RPMI7951 (cell line): ENCODE results near the gene DICER1. TPM values are rescaled to one million over a fixed set of nuclear protein-coding genes. Genes with fewer than 3 reads are reported as not detected.

Experiments used
- DNase-seq: peaks from one replicate; pipeline ENCODE4 v3.0.0-alpha.2; 2012; ENCODE audit warnings: low read depth
- total RNA-seq: library from RNA; depleted of rRNA; stranded (reverse); fragments of >200 nt; shearing (Covaris generic); gene quantifications from 2 replicates; pipeline ENCODE4 v1.2.3, GENCODE V29; 2014

Gene DICER1
- total RNA-seq, 1 experiment from 2014 or later = 34.2 TPM

DNA sequence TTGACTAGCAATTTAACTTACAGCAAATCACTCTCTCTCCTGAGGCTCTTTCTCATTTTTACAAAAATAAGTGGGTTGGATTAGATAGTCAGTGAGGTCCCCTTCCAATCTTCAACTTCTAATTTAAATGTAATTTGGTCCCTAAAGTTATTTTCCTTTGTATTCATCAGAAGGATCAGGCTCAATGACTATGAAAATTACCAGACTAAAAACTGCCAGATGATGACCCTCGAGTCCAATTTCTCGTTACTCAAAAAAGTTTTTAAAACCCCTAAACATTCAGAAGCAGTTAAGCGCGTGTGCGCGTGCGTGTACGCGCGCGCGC is 34.7 kb downstream of the DICER1 start:
- DNase-seq = no peak

DNA sequence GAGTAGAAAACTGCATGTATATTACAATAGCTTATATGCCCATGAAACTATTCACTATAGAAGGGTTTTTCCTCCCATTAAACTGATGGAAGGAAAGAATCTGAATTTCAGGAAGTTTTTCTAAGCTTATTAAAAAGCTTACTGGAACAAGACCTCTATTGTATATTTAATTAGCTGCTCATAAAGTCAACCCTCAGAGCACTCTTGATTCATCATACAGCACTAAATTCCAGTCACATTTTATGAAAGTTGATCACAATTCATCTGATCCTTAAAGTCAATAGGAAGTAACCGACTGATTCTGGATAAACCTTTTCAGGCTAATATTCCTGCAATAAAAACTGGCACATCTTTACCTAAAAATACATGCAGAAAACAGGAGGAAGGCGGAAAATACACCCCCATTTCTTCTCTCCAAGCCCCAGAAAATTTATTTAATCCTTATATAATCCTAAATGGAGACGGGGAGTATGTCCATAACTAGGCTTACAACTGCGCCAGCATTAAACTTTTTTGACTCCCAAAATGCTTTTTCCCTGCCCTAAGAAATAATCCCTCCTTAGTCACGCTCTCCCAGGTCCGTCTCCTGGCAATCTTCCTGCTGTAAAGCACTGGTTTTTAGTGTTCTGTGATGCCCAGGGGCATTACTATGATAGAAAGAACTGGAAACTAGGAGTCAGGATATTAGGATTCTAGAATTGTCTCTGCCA is 35.3 kb downstream of the DICER1 start:
- peak; percentile 6 for DNase-seq

DNA sequence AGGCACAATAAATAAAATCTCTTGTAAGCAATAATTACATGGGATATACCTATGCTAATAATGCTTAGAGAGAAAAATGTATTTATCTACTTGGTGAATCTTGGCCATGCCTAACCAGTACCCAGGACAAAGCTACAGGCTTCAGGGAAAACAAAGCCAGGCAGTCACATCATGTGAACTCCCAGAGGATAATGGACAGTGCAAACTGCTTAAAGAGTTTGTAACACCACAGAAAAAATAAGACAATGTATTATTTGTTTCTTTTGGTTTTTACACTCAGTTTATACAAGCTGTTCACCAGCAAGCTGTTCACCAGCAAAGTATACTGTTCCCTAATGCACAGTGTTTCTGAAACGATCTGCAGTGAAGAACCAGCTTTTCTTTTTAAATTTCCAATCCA is 38.0 kb downstream of the DICER1 start:
- DNase-seq = no peak

DNA sequence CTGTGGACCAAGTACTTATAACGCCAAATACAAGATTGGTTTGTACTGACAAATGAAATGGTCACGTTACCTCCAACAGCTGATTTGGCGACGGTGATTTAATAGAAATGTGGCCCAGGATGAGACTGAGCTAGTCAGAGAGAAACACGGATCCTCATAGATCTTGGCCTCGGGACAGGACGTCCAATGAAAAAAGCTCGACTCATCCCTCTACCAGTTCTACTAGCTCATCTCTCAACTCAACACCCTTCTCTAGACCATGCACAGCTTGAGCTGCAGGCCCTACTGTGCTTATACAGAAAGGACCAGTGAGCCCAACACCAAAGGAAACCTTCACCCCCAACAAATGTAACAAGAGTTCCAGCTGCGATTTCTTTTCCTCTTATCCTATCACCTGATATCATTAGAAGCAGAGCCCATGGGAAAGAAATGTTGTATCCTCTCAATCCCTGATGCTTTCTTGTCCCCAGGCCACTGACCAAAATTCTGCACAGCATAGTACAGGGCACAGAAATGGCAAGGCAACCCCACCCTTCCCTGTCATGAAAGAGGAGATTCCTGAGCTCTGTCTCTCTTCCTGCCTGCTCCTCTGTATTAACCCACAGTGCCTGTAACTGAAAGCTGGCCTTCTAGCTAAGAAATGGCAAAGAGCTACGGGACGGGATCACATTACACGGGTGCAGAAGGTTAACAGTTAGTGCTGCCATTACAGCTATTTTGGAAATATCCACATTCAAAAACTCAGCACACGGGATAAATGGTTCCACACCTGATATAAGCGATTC is 39.2 kb downstream of the DICER1 start:
- no peak for DNase-seq

DNA sequence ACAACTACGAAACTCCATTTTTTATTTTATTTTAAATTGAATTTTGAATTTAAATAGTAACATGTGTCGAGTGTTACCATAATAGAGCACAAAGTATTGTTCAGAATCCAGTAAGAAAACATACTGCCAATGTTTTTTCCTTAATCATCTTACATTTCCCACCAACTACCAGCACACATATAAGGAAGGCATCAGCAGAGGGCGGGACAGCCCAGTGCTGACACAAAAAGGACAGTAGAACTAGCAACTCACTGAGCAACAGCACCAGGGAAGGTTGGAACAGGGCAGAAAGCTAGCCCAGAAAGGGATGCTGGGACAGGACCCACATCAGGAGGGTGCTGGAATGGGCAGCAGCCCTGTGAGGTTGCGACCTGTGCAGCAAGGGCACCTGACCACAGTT is 43.9 kb downstream of the DICER1 start:
- no peak for DNase-seq

DNA sequence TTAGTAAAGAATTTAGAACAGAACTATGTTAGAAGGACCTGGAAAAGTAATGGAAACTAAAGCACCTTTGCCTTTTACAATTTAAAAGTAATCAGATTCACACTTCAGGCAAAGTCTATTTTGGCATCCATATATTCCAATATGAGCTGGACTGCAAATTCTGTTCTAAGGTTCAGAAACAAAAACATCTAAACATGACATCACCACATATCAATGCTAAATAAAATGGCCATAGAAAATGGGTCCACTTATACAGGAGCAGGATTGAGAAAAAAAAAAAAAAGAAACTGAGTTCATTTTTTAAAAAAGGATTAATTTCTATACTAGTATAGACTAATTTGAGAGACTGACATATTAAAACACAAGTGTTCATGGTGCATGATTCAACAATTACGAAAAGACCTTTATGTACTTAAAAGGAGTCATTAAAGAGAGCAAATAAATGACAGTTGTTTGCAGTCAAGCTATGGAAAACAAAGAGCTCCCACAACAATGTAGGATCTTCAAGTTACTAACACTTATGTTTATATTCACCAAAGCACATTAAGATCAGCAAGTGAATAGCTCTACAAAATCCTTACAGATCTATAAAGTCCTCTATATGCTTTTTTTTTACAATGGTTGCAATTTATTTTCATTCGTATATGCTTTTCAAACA is 45.7 kb downstream of the DICER1 start:
- no peak for DNase-seq

DNA sequence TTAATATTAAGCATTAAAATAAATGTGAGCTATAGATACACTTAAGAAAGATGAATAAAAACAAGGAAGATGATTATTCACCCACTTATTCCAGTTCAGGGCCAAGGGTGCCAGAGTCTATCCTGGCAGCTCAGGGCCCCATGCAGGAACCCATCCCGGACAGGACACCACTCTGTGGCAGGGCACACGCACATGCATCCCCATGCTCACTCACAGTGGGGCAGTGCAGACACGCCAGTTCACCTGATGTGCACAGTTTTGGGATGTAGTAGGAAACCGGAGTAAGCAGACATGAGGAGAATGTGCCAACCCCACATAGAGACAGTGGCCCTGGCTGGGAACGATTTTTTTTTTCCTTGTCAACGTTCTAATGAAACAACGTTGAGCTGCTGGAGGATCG is 47.2 kb downstream of the DICER1 start:
- DNase-seq = no peak

DNA sequence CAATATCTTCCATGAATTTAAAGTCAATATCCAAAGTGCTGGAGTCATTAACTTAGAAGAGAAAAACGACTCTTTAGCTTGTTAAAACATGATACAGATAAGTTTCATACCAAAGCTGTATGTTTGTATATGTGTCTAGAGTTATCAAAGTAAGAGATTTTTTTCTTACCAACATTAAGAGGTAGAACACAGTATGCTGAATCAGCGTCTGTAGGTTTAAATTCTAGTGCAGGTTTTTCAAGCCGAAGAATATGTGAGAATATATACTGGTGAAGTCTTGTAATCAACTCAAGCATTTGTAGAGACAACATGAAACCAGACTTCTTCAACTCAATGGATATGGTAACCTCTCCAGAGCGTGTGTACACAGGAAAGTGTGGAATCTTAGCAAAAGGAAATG is 49.6 kb downstream of the DICER1 start:
- DNase-seq = no peak

DNA sequence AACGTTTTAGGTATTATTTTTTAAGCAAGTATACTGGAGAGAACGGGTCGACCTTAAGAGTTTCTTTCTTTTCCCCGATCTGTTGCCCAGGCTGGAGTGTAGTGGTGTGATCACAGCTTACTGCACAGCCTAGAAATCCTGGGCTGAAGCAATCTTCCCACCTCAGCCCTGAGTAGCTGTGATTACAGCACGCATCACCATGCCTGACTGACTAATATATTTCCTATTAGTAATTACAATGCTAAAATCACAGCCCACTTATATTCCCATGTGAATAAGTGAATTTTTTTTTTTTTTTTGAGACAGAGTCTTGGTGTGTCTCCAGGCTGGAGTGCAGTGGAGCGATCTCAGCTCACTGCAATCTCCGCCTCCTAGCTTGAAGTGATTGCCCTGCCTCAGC is 50.4 kb downstream of the DICER1 start:
- DNase-seq = no peak

DNA sequence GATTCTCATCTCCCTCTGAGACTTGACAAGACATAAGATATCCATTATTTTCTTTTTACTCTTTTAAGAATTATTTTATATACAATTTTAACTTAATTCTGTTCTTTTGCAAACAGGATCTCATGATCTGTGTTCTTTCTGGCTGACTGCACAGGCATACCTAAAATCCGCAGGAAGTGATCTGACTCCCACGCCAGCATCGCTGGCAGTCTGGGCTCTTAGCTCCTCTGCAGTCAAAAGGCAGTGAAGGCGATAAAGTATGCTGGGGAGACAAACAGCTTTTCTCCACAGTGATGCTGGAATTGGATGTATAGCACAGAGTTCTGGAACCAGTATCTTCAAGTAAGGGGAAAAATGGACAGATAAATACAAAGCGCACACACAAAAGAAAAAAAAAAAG is 52.4 kb downstream of the DICER1 start:
- no peak for DNase-seq

DNA sequence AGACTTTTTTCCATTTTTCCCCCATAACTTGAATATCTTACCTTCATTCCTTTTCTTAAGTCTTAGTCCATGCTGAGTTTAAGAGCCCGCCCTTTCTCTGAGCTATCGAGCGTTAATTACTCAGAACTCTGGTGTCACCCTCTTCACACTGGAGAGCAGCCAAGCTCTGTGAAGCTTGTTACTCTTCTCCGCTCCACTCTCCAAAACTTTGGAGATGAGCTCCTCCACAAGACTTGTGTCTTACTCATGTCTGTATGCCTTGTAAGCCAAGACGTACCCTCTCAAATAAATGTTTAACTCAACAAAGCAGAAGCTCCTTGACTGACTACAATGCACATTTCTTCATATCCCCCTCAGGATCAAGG is 54.7 kb downstream of the DICER1 start:
- DNase-seq = no peak

DNA sequence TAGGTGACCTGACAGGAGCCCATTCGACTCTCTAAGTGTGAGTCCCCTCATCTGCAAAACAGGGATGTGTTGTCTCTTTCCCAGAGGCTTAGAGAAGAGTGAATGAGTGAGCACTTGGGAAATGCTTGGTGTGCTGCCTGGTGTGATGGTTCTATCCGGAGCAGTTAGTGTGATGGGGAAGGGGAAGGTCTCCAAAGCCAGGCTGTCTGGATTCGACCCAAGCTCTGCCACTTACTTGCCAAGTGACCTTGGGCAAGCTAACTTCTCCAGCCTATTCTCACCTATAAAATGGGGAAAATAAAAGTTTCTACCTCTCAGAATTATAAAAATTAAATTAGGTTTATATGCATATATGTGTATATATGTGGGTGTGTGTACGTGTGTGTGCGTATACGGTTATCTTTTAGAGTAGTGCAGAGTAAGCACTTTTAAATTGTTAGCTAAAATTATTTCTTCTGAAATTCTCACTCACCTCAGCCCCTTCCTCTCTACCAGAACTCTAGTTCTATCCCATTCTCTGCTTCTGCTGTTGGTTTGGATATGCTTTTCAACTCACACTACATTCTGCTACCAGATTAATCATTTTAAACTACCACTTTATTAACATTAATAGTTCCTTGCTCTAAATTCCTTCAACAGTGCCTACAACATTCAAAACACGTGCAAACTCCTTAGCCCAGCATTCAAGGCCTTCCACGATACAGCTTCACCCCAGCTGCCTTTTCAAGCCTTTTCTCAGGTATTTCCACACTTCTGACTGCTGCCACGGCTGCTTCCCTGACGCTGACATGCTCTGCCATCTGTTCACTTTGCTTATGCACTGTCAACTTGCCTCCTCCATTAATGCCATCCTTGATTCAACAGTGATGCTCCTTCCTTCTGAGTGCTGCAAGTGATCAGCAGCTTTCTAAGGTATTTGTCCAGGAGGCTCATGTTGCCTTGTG is 55.3 kb downstream of the DICER1 start:
- no peak for DNase-seq

DNA sequence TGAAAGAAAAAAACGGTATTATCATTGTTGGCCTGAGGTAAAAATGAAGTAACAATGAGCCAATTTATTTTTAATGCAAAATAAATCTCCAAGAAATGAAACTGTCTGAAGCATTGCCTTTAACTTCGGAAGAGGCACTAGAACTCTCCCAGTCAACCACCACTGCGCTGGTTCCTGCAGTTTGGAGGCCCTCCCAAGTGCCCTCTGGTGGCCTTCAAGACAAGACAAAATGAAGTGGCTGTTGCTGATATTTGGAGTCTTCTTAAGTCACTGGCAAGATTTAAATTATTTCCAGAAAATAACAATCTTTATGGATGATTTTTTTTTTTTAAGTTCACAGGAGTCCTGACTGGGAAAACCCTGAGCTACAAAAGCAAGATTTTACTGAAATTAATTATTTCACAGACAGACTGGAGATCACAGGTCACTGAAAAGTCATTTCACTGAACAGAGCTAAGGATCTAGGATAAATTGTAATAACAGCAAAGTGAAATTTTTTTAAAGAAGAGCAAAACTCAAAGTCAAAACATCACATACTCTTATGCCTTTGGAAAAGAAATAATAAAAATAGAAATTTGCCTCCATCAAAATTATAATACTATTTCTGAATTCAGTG is 58.2 kb downstream of the DICER1 start:
- DNase-seq = peak; percentile 56

DNA sequence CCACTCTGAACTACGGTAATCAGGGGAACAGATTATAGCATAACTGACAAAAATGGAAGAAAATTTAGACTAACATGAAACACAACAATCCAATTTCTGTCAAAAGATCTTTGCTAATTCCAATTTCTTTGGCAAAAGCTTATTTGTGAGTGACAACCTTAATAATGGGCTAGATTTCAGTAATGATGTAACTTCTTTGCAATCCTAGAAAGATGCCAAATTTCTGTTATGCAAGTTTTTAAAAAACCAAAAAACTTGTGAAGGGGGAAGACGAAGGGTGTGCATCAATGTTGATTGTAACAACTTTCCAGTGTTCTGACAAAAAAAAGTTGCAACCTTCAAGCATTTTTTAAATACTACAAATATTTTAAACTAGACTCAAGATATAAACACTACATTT is 59.9 kb downstream of the DICER1 start:
- DNase-seq = no peak

DNA sequence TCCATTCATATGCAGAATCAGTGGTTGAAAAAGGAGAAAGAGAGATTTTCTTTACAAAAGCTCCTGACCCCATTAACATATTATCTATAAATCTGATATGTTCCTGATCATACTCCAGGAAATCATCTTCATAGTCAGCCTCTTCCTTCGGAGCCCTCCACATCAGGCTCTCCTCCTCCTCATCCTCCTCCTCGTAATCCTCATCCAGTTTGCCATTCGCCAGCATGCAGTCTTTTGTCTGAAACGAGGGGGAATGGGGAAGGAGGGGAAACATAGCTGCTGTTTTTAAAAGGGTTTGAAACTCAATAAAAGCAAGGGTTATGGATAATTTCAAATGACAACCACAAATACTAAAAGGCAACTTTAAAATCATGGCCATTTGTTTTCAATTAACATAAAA is 60.9 kb downstream of the DICER1 start:
- no peak for DNase-seq

DNA sequence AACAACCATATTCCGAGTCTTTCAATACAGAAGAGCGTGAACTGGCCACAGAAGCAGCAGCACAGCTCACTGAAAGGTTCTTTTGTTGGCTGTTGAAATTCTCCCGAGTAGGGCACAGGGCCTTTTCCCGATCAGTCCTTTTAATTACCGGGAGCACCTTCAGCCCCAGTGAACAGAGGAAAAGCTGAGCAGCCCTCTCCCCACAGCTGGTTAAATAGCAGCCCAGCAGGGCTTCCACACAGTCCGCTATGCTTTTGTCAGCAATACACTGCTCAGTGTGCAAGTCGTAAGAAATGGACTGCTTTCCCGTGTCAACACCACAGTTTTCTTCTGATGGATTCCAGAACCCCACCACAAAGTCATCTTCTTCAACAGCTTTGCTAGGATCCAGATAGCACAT is 61.3 kb downstream of the DICER1 start:
- no peak for DNase-seq

DNA sequence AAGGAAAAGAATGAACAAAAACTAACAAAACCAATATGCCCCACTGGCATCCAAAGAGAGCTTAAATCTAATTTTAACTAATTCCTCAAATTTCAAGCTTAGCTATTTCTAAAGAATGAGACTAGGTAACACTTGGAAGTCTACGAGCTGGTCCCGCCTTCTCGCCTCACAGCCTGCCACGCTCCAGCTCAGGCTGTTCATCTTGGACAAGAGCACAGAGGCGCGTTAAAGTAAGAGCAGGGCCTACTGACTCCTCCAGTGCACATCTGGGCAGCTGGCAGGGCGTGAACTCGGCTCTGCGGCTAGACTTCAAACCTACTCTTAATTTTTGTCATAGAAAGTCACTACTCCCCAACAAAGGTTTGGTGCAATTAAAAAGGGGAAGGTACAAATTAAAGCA is 64.6 kb downstream of the DICER1 start:
- no peak for DNase-seq

DNA sequence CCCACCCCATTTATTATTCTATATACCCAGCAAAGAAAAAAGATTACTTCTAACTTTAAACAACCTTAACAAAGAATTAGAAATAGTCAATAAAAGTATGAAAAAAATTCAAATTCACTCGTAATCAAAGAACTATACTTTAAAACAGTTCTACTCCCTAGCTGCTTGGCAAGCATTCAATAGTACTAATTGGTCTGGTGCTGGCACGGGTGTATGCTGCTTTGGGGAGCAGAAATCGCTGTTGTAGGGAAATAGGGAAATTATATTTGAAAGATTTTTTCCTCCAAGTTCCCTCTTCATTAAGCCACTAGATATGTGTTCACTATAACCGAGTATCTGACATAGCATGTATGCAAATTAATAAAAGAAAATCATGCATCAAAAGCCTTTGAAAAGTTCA is 65.7 kb downstream of the DICER1 start:
- DNase-seq = no peak

DNA sequence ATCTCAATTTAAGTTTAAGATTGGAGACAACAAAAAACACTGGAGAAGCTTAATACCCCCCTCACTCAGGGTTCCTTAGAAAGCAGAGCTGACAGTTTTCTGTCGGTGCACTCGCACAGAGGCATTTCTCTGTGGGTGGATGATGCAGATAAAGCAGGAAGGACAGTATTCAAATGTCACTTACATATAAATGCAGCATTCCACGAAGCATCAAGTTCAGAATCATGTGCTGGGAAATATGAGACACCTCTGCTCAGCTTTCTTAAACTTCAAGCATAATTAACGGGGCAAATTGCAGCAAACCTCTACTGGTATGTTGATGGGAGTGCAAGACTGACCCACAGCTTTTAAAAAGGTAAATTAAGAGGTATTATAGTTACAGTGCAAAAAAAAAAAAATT is 68.7 kb downstream of the DICER1 start:
- no peak for DNase-seq

DNA sequence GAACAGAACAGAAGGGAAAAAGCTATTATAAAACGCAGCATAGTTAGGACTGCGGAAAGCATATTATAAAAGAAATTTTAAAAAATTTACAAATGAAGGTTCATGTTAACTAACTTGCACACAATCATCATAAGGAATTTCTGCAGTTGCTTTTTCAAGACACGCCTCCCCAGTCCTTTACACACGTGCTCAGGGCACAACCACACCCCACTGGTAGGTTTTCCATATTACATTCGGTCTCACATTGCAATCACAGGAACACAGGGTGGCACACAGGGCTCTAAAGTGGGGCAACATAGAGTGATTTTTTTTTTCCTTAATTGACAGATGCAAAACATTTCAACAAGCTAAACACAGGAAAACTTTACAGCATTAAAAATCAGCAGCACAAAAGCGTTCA is 69.7 kb downstream of the DICER1 start:
- DNase-seq = no peak

DNA sequence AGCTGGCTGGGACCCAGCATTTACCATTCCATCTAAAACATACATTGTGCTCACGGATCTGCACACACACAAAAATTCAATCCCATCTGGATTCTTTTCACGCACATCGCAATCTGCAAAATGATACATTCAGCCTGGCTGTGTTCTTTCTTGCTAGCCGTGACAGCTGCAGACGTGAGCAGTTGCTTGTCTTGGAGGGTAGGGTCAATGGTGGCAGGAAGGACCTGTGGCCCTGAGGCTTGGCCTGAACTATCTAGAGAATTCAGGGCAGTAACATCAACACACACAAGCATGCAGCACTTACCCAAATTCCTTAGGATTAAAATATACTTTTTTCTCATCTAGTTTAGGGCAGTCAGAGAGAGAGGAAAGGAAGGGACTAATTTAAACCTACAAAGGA is 72.0 kb downstream of the DICER1 start:
- DNase-seq = no peak

DNA sequence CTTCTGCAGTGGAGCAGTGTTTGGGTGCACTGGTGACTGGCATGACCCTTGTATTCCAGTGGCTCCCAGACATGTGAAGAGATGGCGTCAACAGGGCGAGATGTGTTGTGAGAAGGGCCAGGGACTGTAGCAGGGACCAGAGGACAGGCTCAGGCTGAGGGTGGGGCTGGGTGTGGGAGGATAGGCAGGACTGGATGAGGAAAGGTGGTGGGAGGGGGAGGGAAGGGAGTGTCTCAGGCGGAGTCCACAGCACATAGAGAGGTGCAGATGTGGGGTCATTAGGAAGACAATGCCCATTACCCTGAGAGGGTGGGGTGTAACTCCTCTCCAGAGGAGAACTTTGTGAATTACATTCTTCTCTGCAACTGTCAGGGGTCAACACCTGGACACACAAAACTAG is 78.5 kb downstream of the DICER1 start:
- no peak for DNase-seq
